Keratinocyte (primary cell): Measurements from ENCODE around the gene HSBP1L1. TPM values are rescaled to one million over a fixed set of nuclear protein-coding genes. Genes with fewer than 3 reads are reported as not detected.

Source experiments
- DNase-seq: peaks from one replicate; pipeline ENCODE4 v3.0.0-alpha.2; 2011; ENCODE audit warnings: low read depth, missing footprints, low spot score
- FAIRE-seq: peaks from 2 replicates; lab custom pipeline; 2011; peaks lifted over from hg19 to GRCh38; lab: Jason Lieb, UNC
- H2AFZ ChIP-seq: 2 replicates; pipeline ENCODE4 v1.6.0; 2012; ENCODE audit warnings: low read length, control low read depth, inconsistent platforms; ENCODE audit not compliant: control insufficient read depth
- H3K27ac ChIP-seq: 2 replicates; pipeline ENCODE4 v1.5.1; 2011; ENCODE audit warnings: low read length; ENCODE audit not compliant: control insufficient read depth, insufficient read depth
- H3K27me3 ChIP-seq: 3 replicates; pipeline ENCODE4 v1.6.0; 2011; ENCODE audit warnings: low read length; ENCODE audit not compliant: control insufficient read depth, insufficient read depth; ENCODE audit errors: extremely low read depth
- H3K36me3 ChIP-seq, 2 experiments: 2 replicates in 1 of 2; 3 replicates in 1 of 2; pipeline ENCODE4 v1.5.1; 2011; ENCODE audit warnings: low read length in 2 of 2, mild to moderate bottlenecking in 1 of 2; ENCODE audit not compliant: control insufficient read depth in 2 of 2, insufficient read depth in 2 of 2; ENCODE audit errors: extremely low read depth in 1 of 2
- H3K4me1 ChIP-seq: 3 replicates; pipeline ENCODE4 v1.5.1; 2011; ENCODE audit warnings: low read length; ENCODE audit not compliant: control insufficient read depth, insufficient read depth; ENCODE audit errors: extremely low read depth
- H3K4me2 ChIP-seq: 3 replicates; pipeline ENCODE4 v1.6.0; 2011; ENCODE audit warnings: low read depth, low read length; ENCODE audit not compliant: control insufficient read depth, insufficient read depth; ENCODE audit errors: extremely low read depth
- H3K4me3 ChIP-seq, 3 experiments: fragments of 200-600 bp in 1 of 3; sonication (generic) in 1 of 3; 2 replicates in 2 of 3; 3 replicates in 1 of 3; pipeline ENCODE4 v1.5.1; 2011 to 2016; ENCODE audit warnings: low read length in 3 of 3, mild to moderate bottlenecking in 3 of 3, control low read depth in 2 of 3, inconsistent platforms in 1 of 3, low read depth in 1 of 3, mixed read lengths in 1 of 3, mixed run types in 1 of 3, moderate library complexity in 1 of 3; ENCODE audit not compliant: control insufficient read depth in 2 of 3, insufficient read depth in 2 of 3; ENCODE audit errors: extremely low read depth in 1 of 3
- H3K79me2 ChIP-seq: 2 replicates; pipeline ENCODE4 v1.6.0; 2012; ENCODE audit warnings: low read length; ENCODE audit not compliant: control insufficient read depth, insufficient read depth
- H3K9ac ChIP-seq: 3 replicates; pipeline ENCODE4 v1.6.0; 2011; ENCODE audit warnings: low read length; ENCODE audit not compliant: control insufficient read depth, insufficient read depth; ENCODE audit errors: extremely low read depth
- H3K9me1 ChIP-seq: 3 replicates; pipeline ENCODE4 v1.6.0; 2011; ENCODE audit warnings: low read length; ENCODE audit not compliant: control insufficient read depth, insufficient read depth; ENCODE audit errors: extremely low read depth
- H3K9me3 ChIP-seq: 2 replicates; pipeline ENCODE4 v1.5.1; 2012; ENCODE audit warnings: low read depth, low read length; ENCODE audit not compliant: control insufficient read depth
- H4K20me1 ChIP-seq: 3 replicates; pipeline ENCODE4 v1.6.0; 2011; ENCODE audit warnings: low read length; ENCODE audit not compliant: control insufficient read depth, insufficient read depth; ENCODE audit errors: extremely low read depth
- CTCF ChIP-seq, 3 experiments: IDR thresholded peaks in 1 of 3; conservative IDR thresholded peaks in 1 of 3; optimal IDR thresholded peaks in 1 of 3; 2 replicates in 2 of 3; 3 replicates in 1 of 3; pipeline versions ENCODE3 to v1.5.1; 2011; ENCODE audit warnings: low read length in 3 of 3, mild to moderate bottlenecking in 3 of 3, moderate library complexity in 2 of 3, control low read depth in 1 of 3, inconsistent platforms in 1 of 3; ENCODE audit not compliant: insufficient read depth in 2 of 3; ENCODE audit errors: extremely low read depth in 1 of 3
- EZH2 ChIP-seq: IDR thresholded peaks from one replicate; pipeline ENCODE4 v1.6.1; 2012; ENCODE audit warnings: inconsistent platforms, mild to moderate bottlenecking, low read length, moderate library complexity
- dilution Hi-C: fragments of 300-500 bp; cut with MboI; formaldehyde crosslinking; loops from one replicate; pipeline ENCODE4 v1.7.0; 2020; ENCODE audit warnings: low sequenced_read_pairs; ENCODE audit not compliant: extremely low pct_ligation_motif_present
- polyA plus RNA-seq, 5 experiments: library from polyadenylated mRNA; depleted of rRNA in 3 of 5; stranded (reverse) in 3 of 5; stranded (forward) in 1 of 5; unstranded in 1 of 5; fragments of >200 nt; gene quantifications; 1 replicate in 1 of 5; 2 replicates in 3 of 5; 3 replicates in 1 of 5; pipeline versions ENCODE4 v1.2.1 to v1.2.3, GENCODE V29; 2011 to 2012; ENCODE audit warnings: missing spikeins in 2 of 5, low read depth in 1 of 5, low replicate concordance in 1 of 5

HSBP1L1 gene
- polyA plus RNA-seq, 1 donor (not counting 4 experiments of a cell fraction or from before 2014, with no cell fraction given) = 49.6 TPM

- Histone ChIP-seq H3K9ac (no peak overlapping the region), H4K20me1 (no peaks in the 10 kb centered on the region), H3K4me3 (peak overlapping the region in 1 of 3 experiments; percentile 83), H3K4me2 (no peak overlapping the region), H3K9me3 (no peaks in the 10 kb centered on the region), H3K27me3 (no peaks in the 10 kb centered on the region), H2AFZ (no peak overlapping the region), H3K27ac (no peak overlapping the region), H3K9me1 (no peaks in the 10 kb centered on the region), H3K4me1 (peaks cover 41% of the 10 kb centered on the region), H3K36me3 (peaks cover 7 to 8% of the 10 kb centered on the region in 2 experiments), H3K79me2 (peaks cover 14% of the 10 kb centered on the region)
- FAIRE-seq (no peak), DNase-seq (no peak)
- dilution Hi-C loops = no loop called here
- no peak for TF ChIP-seq CTCF (optimal IDR thresholded peaks at IDR 0.05 in 1 of 3, IDR thresholded peaks at IDR 0.05 in 1 of 3, conservative IDR thresholded peaks at IDR 0.05 in 1 of 3; ENCODE audit: extremely low read depth in 1 of 3, insufficient read depth in 2 of 3, low read length in 3 of 3)
- no peak for TF ChIP-seq EZH2
Observed at GRCh38 chr18:79963658-79964329, 649 bp upstream of the HSBP1L1 start.

DNA sequence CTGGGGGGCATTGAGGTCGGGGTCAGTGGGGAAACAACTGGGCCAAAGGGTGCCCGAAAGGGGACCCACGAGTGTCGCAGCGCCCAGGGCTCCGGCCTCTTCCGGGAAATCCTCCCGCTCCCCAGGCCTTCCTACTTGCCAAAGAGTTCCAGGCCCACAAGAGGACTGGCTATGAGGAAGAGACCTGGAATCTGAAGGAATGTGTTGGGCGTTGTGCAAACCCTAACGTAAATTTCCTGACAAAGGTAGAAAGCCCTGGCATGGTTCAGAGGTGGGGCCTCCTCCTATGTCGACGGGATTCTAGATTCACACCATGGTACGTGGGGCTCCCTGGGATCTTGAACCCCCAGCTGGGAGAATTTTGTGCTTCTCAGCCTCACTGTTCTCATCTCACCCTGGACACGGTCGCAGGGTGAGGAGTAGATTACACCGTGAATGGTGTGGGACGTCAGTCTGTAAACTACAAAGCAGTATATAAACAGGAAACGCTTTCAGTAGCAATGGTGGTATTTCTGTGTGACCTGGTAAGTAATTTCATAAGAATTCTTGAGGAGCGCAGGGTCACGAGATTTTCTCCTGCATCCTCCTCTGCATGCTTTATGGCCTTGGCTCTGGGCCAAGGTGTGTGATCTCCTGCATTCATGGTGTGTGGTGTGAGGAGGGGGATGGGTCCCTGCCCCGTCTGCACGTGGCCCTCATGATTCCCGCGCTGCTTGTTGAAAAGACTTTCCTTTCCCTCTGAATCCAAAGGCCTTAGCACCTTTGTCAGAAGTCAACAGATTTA is 868 bp downstream of the HSBP1L1 start:
- H3K9me1 ChIP-seq = no peaks in the 10 kb centered on the region
- H3K36me3 ChIP-seq = peaks cover 8 to 10% of the 10 kb centered on the region in 2 experiments
- peaks cover 20% of the 10 kb centered on the region for H3K79me2 ChIP-seq
- no peaks in the 10 kb centered on the region for H3K9me3 ChIP-seq
- peak overlapping the region; percentile 90 for H3K27ac ChIP-seq
- TF ChIP-seq CTCF (optimal IDR thresholded peaks at IDR 0.05 in 1 of 3, IDR thresholded peaks at IDR 0.05 in 1 of 3, conservative IDR thresholded peaks at IDR 0.05 in 1 of 3; ENCODE audit: extremely low read depth in 1 of 3, insufficient read depth in 2 of 3, low read length in 3 of 3) = no peak
- TF ChIP-seq EZH2 = no peak
- FAIRE-seq (peak; percentile 81), DNase-seq (no peak)
- peaks cover 35% of the 10 kb centered on the region for H3K4me1 ChIP-seq
- H4K20me1 ChIP-seq = peaks cover under 1% of the 10 kb centered on the region
- peak overlapping the region; percentile 83 for H2AFZ ChIP-seq
- H3K27me3 ChIP-seq = no peaks in the 10 kb centered on the region
- H3K4me3 ChIP-seq = peak overlapping the region; percentile 76 to 83 (median 83)
- dilution Hi-C loops = no loop called here
- peak overlapping the region; percentile 95 for H3K4me2 ChIP-seq
- peak overlapping the region; percentile 85 for H3K9ac ChIP-seq
